B cell (primary cell): ENCODE results near the gene HERC5. TPM values are rescaled to one million over a fixed set of nuclear protein-coding genes. Genes with fewer than 3 reads are reported as not detected.

Experiments used
- ATAC-seq: fragments of 200-7000 bp; cut with Tn5 transposase; one replicate; pipeline ENCODE4 v1.10.0; 2021; ENCODE audit warnings: low read depth, mild to moderate bottlenecking, moderate number of reproducible peaks, moderate library complexity
- CTCF ChIA-PET: fragments of 350-600 bp; sonication (Branson Sonifier 250); formaldehyde crosslinking; loops from one replicate; lab custom pipeline; 2021; ENCODE audit warnings: antibody characterized with exemption, inconsistent platforms; lab: Charles Lee
- POLR2A ChIA-PET: fragments of 350-600 bp; sonication (Branson Sonifier 250); formaldehyde crosslinking; loops from one replicate; lab custom pipeline; 2021; ENCODE audit warnings: antibody characterized with exemption; lab: Charles Lee
- DNase-seq: peaks from one replicate; pipeline ENCODE4 v3.0.0; 2013
- H2AFZ ChIP-seq: 2 replicates; pipeline ENCODE4 v1.6.1; 2012; ENCODE audit warnings: mild to moderate bottlenecking, low read depth, low read length; ENCODE audit not compliant: insufficient read depth, poor library complexity, severe bottlenecking
- H3K27ac ChIP-seq, 2 donors: 1 replicate in 1 of 2; 2 replicates in 1 of 2; pipeline ENCODE4 v1.5.1; 2012 to 2013; ENCODE audit warnings: low read length in 2 of 2, mild to moderate bottlenecking in 2 of 2, moderate library complexity in 1 of 2
- H3K27me3 ChIP-seq, 4 experiments: fragments of 200-600 bp in 1 of 4; sonication (generic) in 1 of 4; replicated peaks in 1 of 4; 1 replicate in 2 of 4; 2 replicates in 2 of 4; pipeline versions ENCODE4 v1.6.1 to v1.7.0; 2013 to 2016; ENCODE audit warnings: low read length in 3 of 4, mild to moderate bottlenecking in 2 of 4, mixed read lengths in 1 of 4, moderate library complexity in 1 of 4; ENCODE audit not compliant: insufficient read depth in 4 of 4, control insufficient read depth in 3 of 4; ENCODE audit errors: control extremely low read depth in 1 of 4
- H3K36me3 ChIP-seq, 2 experiments: replicated peaks in 1 of 2; 1 replicate in 1 of 2; 2 replicates in 1 of 2; pipeline versions ENCODE4 v1.6.1 to v1.7.1; 2013; ENCODE audit warnings: low read length in 1 of 2; ENCODE audit not compliant: insufficient read depth in 2 of 2, control insufficient read depth in 1 of 2; ENCODE audit errors: control extremely low read depth in 1 of 2, extremely low read depth in 1 of 2
- H3K4me1 ChIP-seq, 2 donors: fragments of 200-600 bp in 1 of 2; sonication (generic) in 1 of 2; 1 replicate in 1 of 2; 2 replicates in 1 of 2; pipeline versions ENCODE4 v1.5.1 to v1.6.1; 2013 to 2017; ENCODE audit warnings: low read length in 2 of 2; ENCODE audit not compliant: control insufficient read depth in 2 of 2, insufficient read depth in 2 of 2
- H3K4me2 ChIP-seq: replicated peaks from 2 replicates; pipeline ENCODE3; 2012; ENCODE audit warnings: mild to moderate bottlenecking, low read depth, low read length; ENCODE audit not compliant: poor library complexity, severe bottlenecking
- H3K4me3 ChIP-seq, 5 experiments: fragments of 200-600 bp in 1 of 5; sonication (generic) in 1 of 5; 1 replicate in 3 of 5; 2 replicates in 2 of 5; pipeline versions ENCODE4 v1.5.1 to v1.7.0; 2011 to 2016; ENCODE audit warnings: low read length in 4 of 5, mild to moderate bottlenecking in 4 of 5, low read depth in 2 of 5, control low read depth in 1 of 5, moderate library complexity in 1 of 5; ENCODE audit not compliant: insufficient read depth in 1 of 5; ENCODE audit errors: control extremely low read depth in 1 of 5, extremely low read depth in 1 of 5
- H3K79me2 ChIP-seq: fragments of 200-600 bp; sonication (generic); one replicate; pipeline ENCODE4 v1.6.0; 2016; ENCODE audit warnings: low read length; ENCODE audit not compliant: control insufficient read depth, insufficient read depth
- H3K9ac ChIP-seq: fragments of 200-600 bp; sonication (generic); 2 replicates; pipeline ENCODE4 v1.6.1; 2017; ENCODE audit warnings: mild to moderate bottlenecking, low read length, moderate library complexity
- H3K9me3 ChIP-seq, 3 donors: one replicate each; pipeline versions ENCODE4 v1.6.1 to v1.7.1; 2013; ENCODE audit warnings: low read length in 2 of 3; ENCODE audit not compliant: control insufficient read depth in 2 of 3, insufficient read depth in 1 of 3; ENCODE audit errors: control extremely low read depth in 1 of 3
- H4K20me1 ChIP-seq: 2 replicates; pipeline ENCODE4 v1.6.0; 2012; ENCODE audit warnings: mild to moderate bottlenecking, low read length; ENCODE audit not compliant: insufficient read depth, control insufficient read depth, poor library complexity, severe bottlenecking
- H3K27ac Mint-ChIP-seq: one replicate; pipeline ENCODE4 v1.8.0; 2021; ENCODE audit warnings: mixed read lengths
- H3K27me3 Mint-ChIP-seq: one replicate; pipeline ENCODE4 v1.8.0; 2021; ENCODE audit warnings: mixed read lengths
- H3K4me1 Mint-ChIP-seq: one replicate; pipeline ENCODE4 v1.8.0; 2021; ENCODE audit warnings: mixed read lengths
- H3K4me3 Mint-ChIP-seq: one replicate; pipeline ENCODE4 v1.8.0; 2021; ENCODE audit warnings: mixed read lengths
- H3K9me3 Mint-ChIP-seq: one replicate; pipeline ENCODE4 v1.8.0; 2022; ENCODE audit warnings: mixed read lengths; ENCODE audit not compliant: insufficient read depth
- EZH2 ChIP-seq: IDR thresholded peaks from 2 replicates; pipeline ENCODE4 v1.6.1; 2012; ENCODE audit warnings: borderline replicate concordance, low read depth, mild to moderate bottlenecking, moderate library complexity, low read length; ENCODE audit not compliant: insufficient read depth, poor library complexity, severe bottlenecking
- WGBS: methylation state at CpG from one replicate; pipeline ENCODE4 v1.1.5; 2013; ENCODE audit warnings: missing lambda C conversion rate; ENCODE audit not compliant: insufficient coverage; 5-methylcytosine and 5-hydroxymethylcytosine counted together
- intact Hi-C: fragments of 100-400 bp; cut with micrococcal nuclease; formaldehyde crosslinking; loops from one replicate; pipeline ENCODE4 v1.10.0; 2022
- polyA plus RNA-seq: library from polyadenylated mRNA; depleted of rRNA; stranded (reverse); fragments of >200 nt; gene quantifications from 2 replicates; pipeline ENCODE4 v1.2.3, GENCODE V29; 2012
- total RNA-seq, 2 donors: library from RNA; stranded (reverse); fragments of 120-200 nt in 1 of 2; gene quantifications; 1 replicate in 1 of 2; 2 replicates in 1 of 2; pipeline versions ENCODE4 v1.2.3 to v1.2.4, GENCODE V29; 2013 to 2022
- TF ChIP-seq, protein P1 (sequence below): fragments of 200-600 bp; IDR thresholded peaks from one replicate; pipeline ENCODE4 v1.8.0; 2022; ENCODE audit warnings: antibody characterized with exemption, mild to moderate bottlenecking

Gene HERC5
- total and polyA plus RNA-seq, 2 donors (not counting 1 experiment from before 2014, with no cell fraction given), result 1.9 to 10.6 TPM

DNA sequence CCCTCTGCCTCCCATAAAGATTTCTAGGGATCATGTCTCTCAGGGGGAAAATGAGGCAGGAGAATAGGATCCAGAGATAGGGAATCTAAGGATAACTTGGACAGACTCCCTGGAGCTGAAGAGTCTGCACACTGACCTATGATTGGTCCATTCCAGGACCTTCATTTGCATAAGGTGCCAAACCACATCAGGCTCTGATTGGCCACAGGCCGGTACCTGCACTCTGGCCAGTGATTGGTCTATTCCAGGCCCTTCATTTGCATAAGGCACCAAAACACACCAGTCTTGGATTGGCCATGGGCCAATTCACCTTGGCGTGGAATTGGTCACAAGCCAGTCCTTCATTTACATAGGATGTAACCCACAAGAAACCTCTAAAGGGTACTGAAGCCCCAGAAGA, 4.0 kb upstream of the HERC5 start:
- Histone ChIP-seq H3K4me1 (peaks cover 8 to 15% of the 10 kb centered on the region in 2 donors), H3K9me3 (peaks cover 0 to 7% (median 1%) of the 10 kb centered on the region in 3 donors), H3K4me2 (no peak overlapping the region), H3K36me3 (no peaks in the 10 kb centered on the region), H3K27ac (no peak overlapping the region), H3K4me3 (no peak overlapping the region), H2AFZ (no peak overlapping the region), H3K27me3 (no peaks in the 10 kb centered on the region), H3K9ac (no peak overlapping the region), H4K20me1 (no peaks in the 10 kb centered on the region), H3K79me2 (no peaks in the 10 kb centered on the region)
- no peak overlapping the region for H3K27ac Mint-ChIP-seq
- ChIA-PET CTCF (interaction anchor here (1.5 kb wide), 1 partner anchor 234 kb away, joined by 3 read pairs; no protein-coding TSS in a partner anchor), POLR2A (no interaction called here)
- TF ChIP-seq, protein P1, sequence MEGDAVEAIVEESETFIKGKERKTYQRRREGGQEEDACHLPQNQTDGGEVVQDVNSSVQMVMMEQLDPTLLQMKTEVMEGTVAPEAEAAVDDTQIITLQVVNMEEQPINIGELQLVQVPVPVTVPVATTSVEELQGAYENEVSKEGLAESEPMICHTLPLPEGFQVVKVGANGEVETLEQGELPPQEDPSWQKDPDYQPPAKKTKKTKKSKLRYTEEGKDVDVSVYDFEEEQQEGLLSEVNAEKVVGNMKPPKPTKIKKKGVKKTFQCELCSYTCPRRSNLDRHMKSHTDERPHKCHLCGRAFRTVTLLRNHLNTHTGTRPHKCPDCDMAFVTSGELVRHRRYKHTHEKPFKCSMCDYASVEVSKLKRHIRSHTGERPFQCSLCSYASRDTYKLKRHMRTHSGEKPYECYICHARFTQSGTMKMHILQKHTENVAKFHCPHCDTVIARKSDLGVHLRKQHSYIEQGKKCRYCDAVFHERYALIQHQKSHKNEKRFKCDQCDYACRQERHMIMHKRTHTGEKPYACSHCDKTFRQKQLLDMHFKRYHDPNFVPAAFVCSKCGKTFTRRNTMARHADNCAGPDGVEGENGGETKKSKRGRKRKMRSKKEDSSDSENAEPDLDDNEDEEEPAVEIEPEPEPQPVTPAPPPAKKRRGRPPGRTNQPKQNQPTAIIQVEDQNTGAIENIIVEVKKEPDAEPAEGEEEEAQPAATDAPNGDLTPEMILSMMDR, result no peak
- TF ChIP-seq EZH2, result no peak
- DNase-seq, result no peak
- no peak for ATAC-seq
- H3K27me3 Mint-ChIP-seq, result no peaks in the 10 kb centered on the region
- H3K9me3 Mint-ChIP-seq, result peaks cover 2% of the 10 kb centered on the region
- WGBS, result 92% methylated on average over 2 of the region's 2 CpGs
- H3K4me1 Mint-ChIP-seq, result peaks cover 12% of the 10 kb centered on the region
- no peak overlapping the region for H3K4me3 Mint-ChIP-seq
- intact Hi-C loops, result no loop called here

DNA sequence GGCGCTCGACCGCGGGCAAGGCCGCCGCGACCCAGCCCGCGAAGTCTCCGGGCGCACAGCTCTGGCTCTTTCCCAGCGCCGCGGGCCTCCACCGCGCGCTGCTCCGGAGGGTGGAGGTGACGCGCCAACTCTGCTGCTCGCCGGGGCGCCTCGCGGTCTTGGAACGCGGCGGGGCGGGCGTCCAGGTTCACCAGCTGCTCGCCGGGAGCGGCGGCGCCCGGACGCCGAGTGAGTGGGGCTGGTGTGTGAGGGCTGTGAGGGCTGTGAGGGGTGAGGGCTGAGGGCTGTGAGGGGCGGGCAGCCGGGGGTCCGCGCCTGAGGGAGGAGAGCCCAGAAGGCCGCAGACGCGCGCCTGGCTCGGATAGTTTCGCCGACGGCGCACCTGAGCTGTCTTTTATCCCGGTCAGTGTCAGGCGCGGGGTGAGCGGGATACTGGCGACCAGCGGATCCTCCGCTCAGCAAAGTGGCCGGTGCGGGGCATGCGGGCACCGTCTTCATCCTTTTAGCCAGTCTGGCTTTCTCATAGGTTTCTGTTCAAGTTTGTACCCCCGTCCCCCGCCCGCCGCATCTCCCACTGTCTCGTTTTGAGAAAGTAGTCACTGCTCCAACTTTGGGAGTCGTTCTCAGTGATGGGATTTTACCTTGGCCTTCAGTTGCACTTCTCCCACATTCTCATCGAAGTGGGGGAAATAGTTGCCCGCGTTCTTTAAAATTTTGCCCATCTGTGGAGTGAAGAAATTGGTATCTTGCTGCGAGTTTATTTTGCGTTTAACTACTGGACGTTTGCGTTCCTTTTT, 586 bp downstream of the HERC5 start:
- ATAC-seq, result peak; percentile 40
- ChIA-PET CTCF (interaction anchor here (0.5 to 2.2 kb wide), 9 partner anchors 14 to 1838 kb away, joined by 3 to 16 read pairs (median 4); partner anchors contain the start of genes HERC6 and PYURF), POLR2A (interaction anchor here (0.7 to 2.6 kb wide), 5 partner anchors 9 to 181 kb away, joined by 3 to 24 read pairs (median 5); partner anchors contain the start of genes HERC6 and PPM1K)
- H3K27me3 ChIP-seq, result no peaks in the 10 kb centered on the region
- intact Hi-C loops, result loop anchor here (1.0 to 2.0 kb wide), 7 partner anchors 65 to 1671 kb away; partner anchors contain the start of genes HERC3, HERC6, PPM1K and PYURF
- peak overlapping the region; percentile 88 for H2AFZ ChIP-seq
- peaks cover 0 to 7% (median 1%) of the 10 kb centered on the region in 3 donors for H3K9me3 ChIP-seq
- no peaks in the 10 kb centered on the region for H4K20me1 ChIP-seq
- peak overlapping the region; percentile 96 for H3K4me2 ChIP-seq
- peaks cover 0 to 1% of the 10 kb centered on the region in 2 experiments for H3K36me3 ChIP-seq
- H3K4me1 Mint-ChIP-seq, result peaks cover 19% of the 10 kb centered on the region
- no peaks in the 10 kb centered on the region for H3K79me2 ChIP-seq
- H3K9ac ChIP-seq, result peak overlapping the region; percentile 75
- TF ChIP-seq EZH2, result no peak
- TF ChIP-seq, protein P1, result no peak
- H3K4me3 ChIP-seq, result peak overlapping the region; percentile 69 to 93 (median 85)
- no peaks in the 10 kb centered on the region for H3K27me3 Mint-ChIP-seq
- no peak for DNase-seq
- H3K27ac ChIP-seq, result peak overlapping the region in 1 of 2 donors; percentile 70
- 8% methylated on average over 70 of the region's 75 CpGs for WGBS
- peaks cover 2% of the 10 kb centered on the region for H3K9me3 Mint-ChIP-seq
- peak overlapping the region; percentile 100 for H3K4me3 Mint-ChIP-seq
- H3K27ac Mint-ChIP-seq, result peak overlapping the region; percentile 99
- H3K4me1 ChIP-seq, result peaks cover 11 to 16% of the 10 kb centered on the region in 2 donors
